GM13976 (cell line): ENCODE measurements around the gene XRCC1.

ENCODE experiments used
- DNase-seq: peaks from one replicate; pipeline ENCODE4 v3.0.0; 2012; ENCODE audit warnings: low spot score
- in situ Hi-C: fragments of 300-500 bp; cut with MboI; formaldehyde crosslinking; loops from one replicate; pipeline ENCODE4 v1.12.0; 2022; ENCODE audit warnings: low sequenced_read_pairs, mixed read lengths, inconsistent platforms; ENCODE audit not compliant: unreplicated experiment
- TF ChIP-seq, protein P1 (sequence below): IDR thresholded peaks from 2 replicates; pipeline ENCODE4 v1.5.1; 2012; ENCODE audit warnings: borderline replicate concordance, mild to moderate bottlenecking; ENCODE audit not compliant: insufficient read depth; ENCODE audit errors: extremely low read depth, missing control alignments, control extremely low read depth

Gene XRCC1

DNA sequence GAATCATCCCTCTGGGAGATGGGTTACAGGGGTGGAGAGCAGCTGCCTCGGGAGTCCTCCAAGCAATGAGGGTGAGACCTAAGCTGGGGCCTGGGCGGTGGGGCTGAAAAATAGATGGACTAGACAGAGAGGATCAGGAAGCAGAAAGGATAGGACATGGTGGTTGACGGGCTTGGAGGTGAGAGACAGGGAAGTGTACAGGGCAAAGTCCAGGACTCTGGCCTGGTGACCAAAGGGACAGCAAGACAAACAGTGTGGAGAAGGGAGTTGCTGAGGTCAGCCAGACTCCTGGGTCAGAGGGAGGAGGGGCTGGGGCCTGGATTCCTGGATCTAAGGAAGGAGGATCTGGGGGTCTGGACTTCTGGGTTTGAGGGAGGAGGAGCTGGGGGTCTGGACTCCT, 76.3 kb downstream of the XRCC1 start:
- in situ Hi-C loops = no loop called here
- no peak for DNase-seq

DNA sequence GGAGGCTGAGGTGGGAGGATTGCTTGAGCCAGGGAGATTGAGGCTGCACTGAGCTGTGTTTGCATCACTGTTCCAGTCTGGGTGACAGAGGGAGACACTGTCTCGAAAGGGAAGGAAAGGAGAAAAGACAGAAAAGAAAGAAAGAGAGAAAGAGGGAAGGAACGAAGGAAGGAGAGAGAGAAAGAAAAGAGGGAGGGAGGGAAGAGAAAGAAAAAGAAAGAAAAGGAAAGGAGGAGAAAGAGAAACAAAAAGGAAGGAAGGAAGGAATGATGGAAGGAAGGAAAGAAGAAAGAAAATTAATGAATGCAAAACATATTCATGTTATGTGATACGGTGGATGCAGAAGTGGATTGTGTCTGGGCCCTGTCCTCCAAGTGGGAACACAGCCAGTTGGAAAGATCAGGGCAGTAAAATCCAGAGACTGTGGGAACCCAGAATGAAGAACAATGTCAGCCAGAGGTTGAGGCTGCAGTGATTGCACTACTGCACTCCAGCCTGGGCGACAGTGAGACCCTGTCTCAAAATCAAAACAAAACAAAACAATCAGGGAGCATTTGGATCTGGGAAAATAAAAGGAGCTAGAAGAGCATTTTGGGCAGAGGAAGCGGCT, 77.0 kb downstream of the XRCC1 start:
- in situ Hi-C loops = no loop called here
- TF ChIP-seq, protein P1, sequence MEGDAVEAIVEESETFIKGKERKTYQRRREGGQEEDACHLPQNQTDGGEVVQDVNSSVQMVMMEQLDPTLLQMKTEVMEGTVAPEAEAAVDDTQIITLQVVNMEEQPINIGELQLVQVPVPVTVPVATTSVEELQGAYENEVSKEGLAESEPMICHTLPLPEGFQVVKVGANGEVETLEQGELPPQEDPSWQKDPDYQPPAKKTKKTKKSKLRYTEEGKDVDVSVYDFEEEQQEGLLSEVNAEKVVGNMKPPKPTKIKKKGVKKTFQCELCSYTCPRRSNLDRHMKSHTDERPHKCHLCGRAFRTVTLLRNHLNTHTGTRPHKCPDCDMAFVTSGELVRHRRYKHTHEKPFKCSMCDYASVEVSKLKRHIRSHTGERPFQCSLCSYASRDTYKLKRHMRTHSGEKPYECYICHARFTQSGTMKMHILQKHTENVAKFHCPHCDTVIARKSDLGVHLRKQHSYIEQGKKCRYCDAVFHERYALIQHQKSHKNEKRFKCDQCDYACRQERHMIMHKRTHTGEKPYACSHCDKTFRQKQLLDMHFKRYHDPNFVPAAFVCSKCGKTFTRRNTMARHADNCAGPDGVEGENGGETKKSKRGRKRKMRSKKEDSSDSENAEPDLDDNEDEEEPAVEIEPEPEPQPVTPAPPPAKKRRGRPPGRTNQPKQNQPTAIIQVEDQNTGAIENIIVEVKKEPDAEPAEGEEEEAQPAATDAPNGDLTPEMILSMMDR = no peak
- no peak for DNase-seq

More for the DNA sequence above, 76.3 kb downstream of the XRCC1 start:
- TF ChIP-seq, protein P1 = no peak

DNA sequence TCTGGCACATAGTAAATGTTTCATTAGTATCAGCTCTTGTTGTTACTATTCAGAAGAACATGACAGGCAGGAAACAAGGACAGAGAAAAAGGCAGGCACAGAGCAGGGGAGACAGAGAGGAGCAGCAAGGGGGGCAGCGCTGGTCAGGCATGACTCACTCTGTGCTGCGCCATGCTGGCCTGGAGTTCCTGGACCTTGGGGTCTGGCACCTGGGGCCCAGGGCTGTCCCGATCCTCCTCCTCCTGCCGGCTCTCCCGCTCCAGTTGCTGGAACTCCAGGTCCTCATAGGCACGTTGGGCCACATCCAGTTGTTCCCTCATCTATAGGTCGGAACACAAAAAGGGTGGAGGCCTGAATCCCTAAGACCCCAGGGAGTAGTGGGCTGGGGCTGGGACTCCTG, 78.4 kb downstream of the XRCC1 start:
- TF ChIP-seq, protein P1 = no peak
- in situ Hi-C loops = no loop called here
- DNase-seq = no peak

DNA sequence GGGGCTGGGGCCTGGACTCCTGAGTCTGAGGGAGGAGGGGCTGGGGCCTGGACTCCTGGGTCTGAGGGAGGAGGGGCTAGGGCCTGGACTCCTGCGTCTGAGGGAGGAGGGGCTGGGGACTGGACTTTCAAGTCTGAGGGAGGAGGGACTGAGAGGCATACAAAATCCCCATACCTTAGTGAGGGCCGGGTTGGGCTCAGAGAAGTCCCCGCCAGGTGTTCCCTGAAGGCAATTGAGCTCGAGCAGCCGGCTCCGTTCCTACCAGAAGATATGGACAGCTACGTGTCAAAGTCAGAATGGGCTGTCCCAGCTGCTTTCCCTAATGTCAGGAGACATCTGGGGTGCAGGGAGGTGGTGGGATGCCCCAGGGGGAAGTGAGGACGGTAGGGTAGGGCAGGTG, 80.2 kb downstream of the XRCC1 start:
- DNase-seq = no peak
- TF ChIP-seq, protein P1 = no peak
- in situ Hi-C loops = no loop called here
